Spleen (tissue), 11 donors: Measurements from ENCODE around the gene SAP30. TPM values are rescaled to one million over a fixed set of nuclear protein-coding genes. Genes with fewer than 3 reads are reported as not detected.

Experiments
- DNase-seq: peaks from one replicate; pipeline ENCODE4 v3.0.0-alpha.2; 2020
- H3K27ac ChIP-seq, 8 donors: fragments of 200-600 bp; sonication (generic) in 7 of 8; 1 replicate in 4 of 8; 2 replicates in 4 of 8; pipeline versions ENCODE4 v1.5.0 to v1.8.0; 2016 to 2021; ENCODE audit warnings: inconsistent platforms in 4 of 8, mild to moderate bottlenecking in 4 of 8, moderate library complexity in 1 of 8
- H3K27me3 ChIP-seq, 7 donors: fragments of 200-600 bp; sonication (generic) in 6 of 7; replicated peaks in 1 of 7; 1 replicate in 4 of 7; 2 replicates in 3 of 7; pipeline versions ENCODE4 v1.5.0 to v1.8.0; 2016 to 2021; ENCODE audit warnings: inconsistent platforms in 3 of 7, mild to moderate bottlenecking in 1 of 7
- H3K36me3 ChIP-seq, 6 donors: fragments of 200-600 bp; sonication (generic) in 5 of 6; 1 replicate in 4 of 6; 2 replicates in 2 of 6; pipeline versions ENCODE4 v1.5.0 to v1.8.0; 2016 to 2021; ENCODE audit warnings: inconsistent platforms in 2 of 6
- H3K4me1 ChIP-seq, 6 donors: fragments of 200-600 bp; sonication (generic) in 5 of 6; 1 replicate in 3 of 6; 2 replicates in 3 of 6; pipeline versions ENCODE4 v1.5.0 to v1.8.0; 2016 to 2021; ENCODE audit warnings: inconsistent platforms in 3 of 6
- H3K4me3 ChIP-seq, 8 donors: fragments of 200-600 bp; sonication (generic) in 7 of 8; 1 replicate in 4 of 8; 2 replicates in 4 of 8; pipeline versions ENCODE4 v1.5.0 to v1.8.0; 2016 to 2021; ENCODE audit warnings: inconsistent platforms in 4 of 8, mild to moderate bottlenecking in 4 of 8, moderate library complexity in 2 of 8
- H3K9me3 ChIP-seq, 8 donors: fragments of 200-600 bp; sonication (generic) in 7 of 8; 1 replicate in 4 of 8; 2 replicates in 4 of 8; pipeline versions ENCODE4 v1.5.0 to v1.8.0; 2016 to 2021; ENCODE audit warnings: inconsistent platforms in 4 of 8
- POLR2A ChIP-seq, 3 donors: fragments of 450-650 bp; IDR thresholded peaks; one replicate each; pipeline ENCODE4 v1.5.1; 2017; ENCODE audit warnings: antibody characterized with exemption in 3 of 3, mild to moderate bottlenecking in 1 of 3
- POLR2AphosphoS5 ChIP-seq, 3 donors: sonication (generic); formaldehyde crosslinking; IDR thresholded peaks; one replicate each; pipeline ENCODE4 v1.5.1; 2017; ENCODE audit warnings: antibody characterized with exemption in 3 of 3
- WGBS, 5 donors: extraction: QIAGEN DNeasy Blood & Tissue Kit in 3 of 5; methylation state at CpG; one replicate each; pipeline versions ENCODE4 v1.1.5 to v1.1.7; 2013 to 2018; 5-methylcytosine and 5-hydroxymethylcytosine counted together
- intact Hi-C: fragments of 100-400 bp; cut with DNase I; formaldehyde crosslinking; loops from one replicate; pipeline ENCODE4 v1.15.0; 2023; ENCODE audit warnings: low total_unique reads
- polyA plus RNA-seq, 3 donors: library from polyadenylated mRNA; stranded (reverse); fragments of 200-250 nt; gene quantifications; one replicate each; pipeline ENCODE4 v1.2.1, GENCODE V29; 2013
- total RNA-seq, 7 donors: library from RNA; depleted of rRNA in 3 of 7; stranded (reverse); fragments of >200 nt in 3 of 7; fragmentation: NEBNext Ultra II Directional in 4 of 7; extraction: Animal tissue kit (Norgen Biotek cat#: 25700) in 4 of 7; gene quantifications; one replicate each; pipeline versions ENCODE4 v1.1.0 to v1.2.1, GENCODE V29; 2016 to 2021
- TF ChIP-seq, protein P1 (sequence below), 11 experiments: fragments of 200-600 bp in 7 of 11; fragments of 450-650 bp in 4 of 11; sonication (generic) in 4 of 11; IDR thresholded peaks in 8 of 11; conservative IDR thresholded peaks in 3 of 11; 1 replicate in 7 of 11; 2 replicates in 4 of 11; pipeline versions ENCODE4 v1.4.0 to v1.8.0; 2016 to 2021; ENCODE audit warnings: antibody characterized with exemption in 11 of 11, inconsistent platforms in 4 of 11, mild to moderate bottlenecking in 1 of 11
- donor health status: healthy with polysubstance abuse.
- donor health status: DM: no; HTN: no; CAD: no; lungs with moderate emphysema.
- donor health status: DM: no; HTN: no; CAD: no.
- donor health status: Bipolar disorder and iron deficiency.
- donor health status: healthy.
- donor health status: DM: no; HTN: no; CAD: no.
- donor health status: DM: yes; HTN: yes; CAD: no.

Gene SAP30
- total and polyA plus RNA-seq, 10 donors: 2.7 to 43.2 (median 11.9) TPM

DNA sequence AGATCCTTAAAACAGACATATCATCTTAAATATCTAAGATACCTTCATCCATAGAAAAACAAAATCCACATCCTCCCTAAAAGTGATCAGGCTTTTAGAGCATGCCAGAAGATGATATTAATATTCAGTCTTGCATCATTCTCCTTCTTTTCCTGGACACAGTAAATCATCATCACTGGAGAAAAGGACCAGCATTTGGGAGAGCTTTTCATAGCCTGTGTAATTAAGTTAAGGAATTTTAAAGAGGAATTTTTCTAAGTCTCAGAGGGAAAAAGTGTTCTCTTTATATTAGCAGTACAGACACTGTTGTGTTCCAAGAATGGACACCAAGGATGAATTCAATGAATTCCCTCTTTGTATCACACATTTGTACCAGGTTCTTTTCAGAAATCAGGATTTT is 27.5 kb downstream of the SAP30 start:
- intact Hi-C loops: no loop called here
- Histone ChIP-seq H3K4me3 (no peak overlapping the region), H3K27ac (no peak overlapping the region), H3K4me1 (no peaks in the 10 kb centered on the region), H3K9me3 (no peaks in the 10 kb centered on the region), H3K36me3 (peaks cover 0 to 16% (median 0%) of the 10 kb centered on the region in 6 donors), H3K27me3 (no peaks in the 10 kb centered on the region)
- DNase-seq: no peak
- TF ChIP-seq POLR2AphosphoS5 (IDR thresholded peaks at IDR 0.05) (no peak), POLR2A (IDR thresholded peaks at IDR 0.05) (no peak)
- TF ChIP-seq, protein P1, sequence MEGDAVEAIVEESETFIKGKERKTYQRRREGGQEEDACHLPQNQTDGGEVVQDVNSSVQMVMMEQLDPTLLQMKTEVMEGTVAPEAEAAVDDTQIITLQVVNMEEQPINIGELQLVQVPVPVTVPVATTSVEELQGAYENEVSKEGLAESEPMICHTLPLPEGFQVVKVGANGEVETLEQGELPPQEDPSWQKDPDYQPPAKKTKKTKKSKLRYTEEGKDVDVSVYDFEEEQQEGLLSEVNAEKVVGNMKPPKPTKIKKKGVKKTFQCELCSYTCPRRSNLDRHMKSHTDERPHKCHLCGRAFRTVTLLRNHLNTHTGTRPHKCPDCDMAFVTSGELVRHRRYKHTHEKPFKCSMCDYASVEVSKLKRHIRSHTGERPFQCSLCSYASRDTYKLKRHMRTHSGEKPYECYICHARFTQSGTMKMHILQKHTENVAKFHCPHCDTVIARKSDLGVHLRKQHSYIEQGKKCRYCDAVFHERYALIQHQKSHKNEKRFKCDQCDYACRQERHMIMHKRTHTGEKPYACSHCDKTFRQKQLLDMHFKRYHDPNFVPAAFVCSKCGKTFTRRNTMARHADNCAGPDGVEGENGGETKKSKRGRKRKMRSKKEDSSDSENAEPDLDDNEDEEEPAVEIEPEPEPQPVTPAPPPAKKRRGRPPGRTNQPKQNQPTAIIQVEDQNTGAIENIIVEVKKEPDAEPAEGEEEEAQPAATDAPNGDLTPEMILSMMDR (IDR thresholded peaks at IDR 0.05 in 8 of 11, conservative IDR thresholded peaks at IDR 0.05 in 3 of 11): no peak

DNA sequence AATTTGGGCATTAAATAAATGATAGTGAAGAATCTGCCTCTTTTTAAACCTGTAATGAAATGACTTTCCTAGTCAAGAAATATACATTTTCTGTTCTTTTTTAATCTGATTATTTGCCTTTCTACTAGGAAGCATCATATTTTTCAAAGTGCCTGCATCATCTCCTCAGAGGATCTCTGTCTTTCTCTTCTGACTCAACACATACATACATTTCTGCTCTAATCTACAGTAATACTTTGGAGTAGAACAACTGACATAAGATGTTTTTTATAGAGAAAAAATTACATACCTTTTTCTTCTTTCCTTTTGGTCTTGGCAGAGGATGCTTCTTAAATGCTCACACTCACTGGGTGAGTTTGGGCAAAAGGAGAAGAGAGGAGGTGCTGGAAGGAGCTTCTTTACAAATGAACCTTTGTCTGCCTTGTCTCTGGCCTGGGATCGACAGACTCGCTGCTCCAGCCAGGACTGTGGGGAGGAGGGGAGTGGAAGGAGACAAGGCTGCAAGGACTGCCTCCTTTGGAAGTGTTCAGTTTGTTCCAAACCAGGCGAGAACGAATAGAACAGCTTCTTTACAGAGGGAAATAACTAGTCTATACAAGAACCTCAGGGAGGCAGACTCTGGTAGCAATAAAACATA is 28.1 kb downstream of the SAP30 start, which contains the start of gene SCRG1:
Gene SCRG1 (minus strand): TSS at position 338 of the 637 bp plus-strand sequence. CDS start 7,702 bp downstream, outside the sequence.
- H3K4me3 ChIP-seq: no peak within 1 kb of the TSS
- 77 to 97% (median 79%) methylated on average over 4 of the region's 4 CpGs for WGBS, 5 donors
- H3K36me3 ChIP-seq: peaks cover 0 to 22% (median 0%) of the 10 kb centered on the region in 6 donors
- DNase-seq: no peak
- H3K27me3 ChIP-seq: no peaks in the 10 kb centered on the region
- no peak within 1 kb of the TSS for H3K27ac ChIP-seq
- H3K9me3 ChIP-seq: no peaks in the 10 kb centered on the region
- TF ChIP-seq POLR2AphosphoS5 (IDR thresholded peaks at IDR 0.05) (no peak), POLR2A (IDR thresholded peaks at IDR 0.05) (no peak)
- TF ChIP-seq, protein P1 (IDR thresholded peaks at IDR 0.05 in 8 of 11, conservative IDR thresholded peaks at IDR 0.05 in 3 of 11): no peak
- H3K4me1 ChIP-seq: no peaks in the 10 kb centered on the region
- intact Hi-C loops: no loop called here

DNA sequence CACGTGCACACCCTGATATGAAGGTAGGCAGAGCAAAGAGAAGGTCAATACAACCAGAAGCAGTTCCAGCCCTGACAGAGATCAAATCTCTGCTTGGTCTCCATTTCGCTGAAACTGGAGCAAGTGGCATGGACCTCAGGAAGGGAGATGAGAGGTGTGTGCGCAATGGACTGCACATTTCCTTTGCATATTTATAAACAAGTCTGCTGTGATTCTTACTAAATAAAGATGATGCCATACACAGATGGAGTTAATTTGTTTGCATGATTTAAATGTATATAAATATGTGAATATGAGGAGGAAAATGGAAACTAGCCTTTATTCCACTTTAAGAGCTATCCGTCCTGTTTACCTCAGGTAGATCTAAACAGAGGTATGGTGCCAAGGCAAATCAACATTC is 30.3 kb downstream of the SAP30 start:
- H3K4me3 ChIP-seq: no peak overlapping the region
- intact Hi-C loops: no loop called here
- no peaks in the 10 kb centered on the region for H3K27me3 ChIP-seq
- peaks cover 0 to 29% (median 0%) of the 10 kb centered on the region in 6 donors for H3K36me3 ChIP-seq
- no peak overlapping the region for H3K27ac ChIP-seq
- no peak for DNase-seq
- no peaks in the 10 kb centered on the region for H3K9me3 ChIP-seq
- H3K4me1 ChIP-seq: no peaks in the 10 kb centered on the region
- TF ChIP-seq POLR2AphosphoS5 (IDR thresholded peaks at IDR 0.05) (no peak), POLR2A (IDR thresholded peaks at IDR 0.05) (no peak)
- 93 to 95% (median 94%) methylated on average over 4 of the region's 4 CpGs for WGBS, 5 donors

DNA sequence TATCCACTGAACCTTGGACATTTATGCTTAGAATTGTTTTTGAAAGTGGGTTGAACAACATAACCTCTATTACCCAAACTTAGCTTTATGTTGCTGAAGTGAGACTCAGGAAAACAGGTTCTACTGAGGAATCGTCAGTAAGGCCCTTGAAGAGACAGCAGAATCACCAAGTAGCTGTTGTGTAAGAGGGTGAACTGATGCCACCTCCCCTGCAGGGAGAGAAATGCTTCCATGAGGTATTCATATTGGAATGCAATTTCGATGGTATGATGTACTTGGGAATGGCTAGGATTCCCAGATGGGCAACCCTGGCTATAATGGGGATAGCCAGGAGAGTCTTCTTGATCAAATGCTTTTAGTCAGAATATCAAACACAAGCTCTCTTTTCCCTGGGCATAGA is 32.3 kb downstream of the SAP30 start:
- Histone ChIP-seq H3K27ac (no peak overlapping the region), H3K4me1 (no peaks in the 10 kb centered on the region), H3K4me3 (no peak overlapping the region), H3K27me3 (no peaks in the 10 kb centered on the region), H3K9me3 (no peaks in the 10 kb centered on the region), H3K36me3 (peaks cover 0 to 26% (median 0%) of the 10 kb centered on the region in 6 donors)
- TF ChIP-seq, protein P1 (IDR thresholded peaks at IDR 0.05 in 8 of 11, conservative IDR thresholded peaks at IDR 0.05 in 3 of 11): no peak
- WGBS, 5 donors: 84 to 95% (median 87%) methylated on average over 2 of the region's 2 CpGs
- no peak for DNase-seq
- intact Hi-C loops: no loop called here
